Thoracic aorta (tissue), 2 donors: ENCODE measurements around the gene CORIN. TPM values are rescaled to one million over a fixed set of nuclear protein-coding genes. Genes with fewer than 3 reads are reported as not detected.
"Not testable (repeated sequence)": the region's sequence is repeated elsewhere in the genome, so short reads cannot be mapped to it uniquely, and the experiment has no call there.

Experiments used
- ATAC-seq: fragments of 150-250 bp; one replicate; pipeline ENCODE4 v1.8.0; 2017; ENCODE audit warnings: low read depth; ENCODE audit not compliant: insufficient number of reproducible peaks, low FRiP score
- DNase-seq: peaks from one replicate; pipeline ENCODE4 v3.0.0-alpha.2; 2020; ENCODE audit warnings: low spot score
- H3K27ac ChIP-seq, 2 donors: fragments of 200-600 bp; sonication (generic); 1 replicate in 1 of 2; 2 replicates in 1 of 2; pipeline ENCODE4 v1.5.1; 2016; ENCODE audit warnings: mild to moderate bottlenecking in 2 of 2, moderate library complexity in 2 of 2
- H3K27me3 ChIP-seq: fragments of 200-600 bp; sonication (generic); replicated peaks from 2 replicates; pipeline ENCODE4 v1.6.0; 2016; ENCODE audit warnings: mild to moderate bottlenecking; ENCODE audit not compliant: insufficient read depth
- H3K36me3 ChIP-seq: fragments of 200-600 bp; sonication (generic); one replicate; pipeline ENCODE4 v1.5.1; 2016
- H3K4me1 ChIP-seq, 2 donors: fragments of 200-600 bp; sonication (generic); 1 replicate in 1 of 2; 2 replicates in 1 of 2; pipeline versions ENCODE4 v1.5.1 to v1.6.0; 2016; ENCODE audit warnings: low read depth in 2 of 2, mild to moderate bottlenecking in 1 of 2; ENCODE audit not compliant: control insufficient read depth in 1 of 2
- H3K4me3 ChIP-seq: fragments of 200-600 bp; sonication (generic); 2 replicates; pipeline ENCODE4 v1.5.1; 2016; ENCODE audit warnings: mild to moderate bottlenecking
- H3K9me3 ChIP-seq: fragments of 200-600 bp; sonication (generic); 2 replicates; pipeline ENCODE4 v1.5.1; 2016
- total RNA-seq, 2 donors: library from RNA; depleted of rRNA; stranded (reverse); fragments of >200 nt; gene quantifications; one replicate each; pipeline versions ENCODE4 v1.1.0 to v1.2.3, GENCODE V29; 2016
- TF ChIP-seq, protein P1 (sequence below): fragments of 200-600 bp; sonication (generic); IDR thresholded peaks from one replicate; pipeline ENCODE4 v1.5.1; 2019; ENCODE audit warnings: antibody characterized with exemption

Gene CORIN
- total RNA-seq, 2 donors from 2014 or later = 0.63 to 1.9 TPM

DNA sequence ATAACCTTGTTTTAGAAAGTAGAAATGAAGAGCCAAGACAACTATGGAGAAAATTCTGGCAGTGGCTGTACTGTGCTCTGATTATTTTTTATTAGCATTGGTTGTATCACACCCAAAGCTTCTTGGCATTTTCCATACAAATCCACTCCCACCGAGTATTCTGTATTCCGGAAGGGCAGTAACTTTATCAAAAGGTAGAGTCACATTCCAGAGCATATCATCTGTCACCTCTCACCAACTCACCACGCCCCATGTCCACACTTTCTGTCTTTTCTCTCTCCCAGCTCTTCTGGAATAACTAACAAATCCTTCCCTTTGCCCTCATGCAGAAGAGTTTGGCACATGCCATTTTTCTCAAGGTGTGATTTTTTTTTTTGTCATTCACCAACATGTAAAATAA is 52.7 kb downstream of the CORIN start:
- H3K27ac ChIP-seq = no peak overlapping the region
- no peak for ATAC-seq
- H3K36me3 ChIP-seq = no peaks in the 10 kb centered on the region
- H3K4me1 ChIP-seq = no peaks in the 10 kb centered on the region
- TF ChIP-seq, protein P1, sequence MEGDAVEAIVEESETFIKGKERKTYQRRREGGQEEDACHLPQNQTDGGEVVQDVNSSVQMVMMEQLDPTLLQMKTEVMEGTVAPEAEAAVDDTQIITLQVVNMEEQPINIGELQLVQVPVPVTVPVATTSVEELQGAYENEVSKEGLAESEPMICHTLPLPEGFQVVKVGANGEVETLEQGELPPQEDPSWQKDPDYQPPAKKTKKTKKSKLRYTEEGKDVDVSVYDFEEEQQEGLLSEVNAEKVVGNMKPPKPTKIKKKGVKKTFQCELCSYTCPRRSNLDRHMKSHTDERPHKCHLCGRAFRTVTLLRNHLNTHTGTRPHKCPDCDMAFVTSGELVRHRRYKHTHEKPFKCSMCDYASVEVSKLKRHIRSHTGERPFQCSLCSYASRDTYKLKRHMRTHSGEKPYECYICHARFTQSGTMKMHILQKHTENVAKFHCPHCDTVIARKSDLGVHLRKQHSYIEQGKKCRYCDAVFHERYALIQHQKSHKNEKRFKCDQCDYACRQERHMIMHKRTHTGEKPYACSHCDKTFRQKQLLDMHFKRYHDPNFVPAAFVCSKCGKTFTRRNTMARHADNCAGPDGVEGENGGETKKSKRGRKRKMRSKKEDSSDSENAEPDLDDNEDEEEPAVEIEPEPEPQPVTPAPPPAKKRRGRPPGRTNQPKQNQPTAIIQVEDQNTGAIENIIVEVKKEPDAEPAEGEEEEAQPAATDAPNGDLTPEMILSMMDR = no peak
- DNase-seq = no peak
- no peaks in the 10 kb centered on the region for H3K9me3 ChIP-seq
- no peak overlapping the region for H3K4me3 ChIP-seq
- H3K27me3 ChIP-seq = no peaks in the 10 kb centered on the region

DNA sequence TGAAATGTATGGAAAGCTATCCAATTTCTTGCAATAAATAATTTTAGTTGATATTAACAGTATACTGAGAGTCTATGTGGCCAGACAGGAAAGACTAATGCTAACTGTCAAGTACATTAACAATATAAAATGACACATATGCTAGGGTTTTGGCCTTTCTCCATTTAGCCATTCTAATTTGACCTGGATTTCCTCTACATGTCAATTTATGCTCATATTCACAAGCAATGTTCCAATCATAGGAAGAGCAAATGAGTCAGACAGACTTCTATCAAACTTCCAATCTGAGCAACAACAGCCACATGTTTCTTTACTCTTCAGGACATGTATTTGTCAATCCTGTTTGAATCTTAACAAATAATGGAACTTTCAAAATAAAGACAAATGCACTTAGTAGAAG is 53.6 kb downstream of the CORIN start:
- TF ChIP-seq, protein P1 = no peak
- DNase-seq (no peak), ATAC-seq (no peak)
- no peaks in the 10 kb centered on the region for H3K4me1 ChIP-seq
- no peaks in the 10 kb centered on the region for H3K9me3 ChIP-seq
- H3K4me3 ChIP-seq = no peak overlapping the region
- no peak overlapping the region for H3K27ac ChIP-seq
- no peaks in the 10 kb centered on the region for H3K36me3 ChIP-seq
- no peaks in the 10 kb centered on the region for H3K27me3 ChIP-seq

DNA sequence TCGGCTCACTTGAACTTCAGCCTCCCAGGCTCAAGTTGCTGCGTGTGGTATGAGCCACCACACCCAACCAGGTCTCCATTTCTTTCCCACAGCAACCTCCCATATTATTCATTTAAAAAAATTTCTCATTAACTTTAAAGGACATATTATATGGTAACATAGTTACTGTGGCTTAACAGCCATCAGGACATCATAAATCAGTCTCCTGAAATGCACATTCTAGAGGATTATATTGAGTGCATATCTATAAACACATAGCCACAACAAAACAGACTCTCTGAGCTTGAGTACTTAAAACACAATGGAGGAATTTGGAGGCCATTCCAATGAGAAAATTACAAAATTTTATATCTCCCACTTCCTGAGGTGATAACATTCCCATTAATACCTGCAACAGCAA is 61.5 kb downstream of the CORIN start:
- ATAC-seq = no peak
- TF ChIP-seq, protein P1 = no peak

DNA sequence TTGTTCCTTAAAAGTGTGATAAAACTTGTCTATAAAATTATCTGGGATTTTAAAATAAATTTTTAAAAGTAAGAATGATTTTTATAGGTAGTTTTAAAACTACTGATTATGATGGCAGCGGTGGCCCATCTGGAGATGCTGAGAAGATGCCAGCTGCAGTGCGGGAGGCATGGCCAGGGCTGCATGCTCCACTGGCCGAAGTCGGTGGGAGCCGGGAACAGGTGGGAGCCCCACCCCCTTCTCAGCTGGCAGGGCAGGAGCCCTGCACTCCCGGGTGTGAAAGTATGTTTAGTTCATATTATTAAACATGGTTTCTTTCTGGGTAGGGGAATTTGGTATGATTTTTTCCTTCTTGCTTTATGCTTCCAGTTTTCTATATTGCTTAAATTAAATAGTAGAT is 63.8 kb downstream of the CORIN start:
- Histone ChIP-seq H3K27ac (no peak overlapping the region), H3K27me3 (no peaks in the 10 kb centered on the region), H3K9me3 (no peaks in the 10 kb centered on the region), H3K36me3 (no peaks in the 10 kb centered on the region), H3K4me3 (no peak overlapping the region), H3K4me1 (no peaks in the 10 kb centered on the region)
- TF ChIP-seq, protein P1 = no peak
- DNase-seq (no peak), ATAC-seq (no peak)

More for the DNA sequence above, 61.5 kb downstream of the CORIN start:
- no peak overlapping the region for H3K4me3 ChIP-seq
- H3K27ac ChIP-seq = no peak overlapping the region
- DNase-seq = no peak
- no peaks in the 10 kb centered on the region for H3K4me1 ChIP-seq
- no peaks in the 10 kb centered on the region for H3K36me3 ChIP-seq
- no peaks in the 10 kb centered on the region for H3K27me3 ChIP-seq
- no peaks in the 10 kb centered on the region for H3K9me3 ChIP-seq

DNA sequence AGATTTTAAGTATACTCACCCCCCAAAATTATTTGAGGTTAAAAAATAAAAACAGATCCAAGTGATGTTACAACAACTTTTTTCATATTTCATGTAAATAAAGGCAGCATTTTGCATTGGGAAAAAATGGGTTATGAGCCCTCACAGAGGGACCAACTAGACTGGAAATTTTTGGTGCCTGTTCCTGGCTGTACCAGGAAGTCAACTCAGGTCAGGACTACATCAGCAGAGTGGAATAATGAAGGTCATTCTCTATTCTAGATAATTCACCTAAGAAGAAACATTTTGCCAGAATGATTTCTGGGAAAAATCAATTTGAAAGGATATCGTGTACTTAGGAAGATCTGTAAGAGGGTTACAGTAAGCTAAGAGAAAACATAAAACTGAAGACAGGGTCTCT is 66.8 kb downstream of the CORIN start:
- TF ChIP-seq, protein P1 = no peak
- no peaks in the 10 kb centered on the region for H3K4me1 ChIP-seq

GRCh38 chr4:47767956-47768355 is 69.9 kb downstream of the CORIN start:
- not testable (repeated sequence) for ATAC-seq, H3K4me1 ChIP-seq

More for the DNA sequence above, 66.8 kb downstream of the CORIN start:
- Histone ChIP-seq H3K36me3 (no peaks in the 10 kb centered on the region), H3K4me3 (no peak overlapping the region), H3K9me3 (no peaks in the 10 kb centered on the region), H3K27ac (no peak overlapping the region), H3K27me3 (no peaks in the 10 kb centered on the region)
- ATAC-seq (no peak), DNase-seq (no peak)

More at GRCh38 chr4:47767956-47768355, 69.9 kb downstream of the CORIN start:
- not testable (repeated sequence) for H3K9me3 ChIP-seq, DNase-seq, H3K27me3 ChIP-seq, H3K4me3 ChIP-seq, H3K36me3 ChIP-seq, H3K27ac ChIP-seq
